Pons (tissue), 1 donor: Measurements from ENCODE around the gene FUBP1.
"Not testable (repeated sequence)": the region's sequence is repeated elsewhere in the genome, so short reads cannot be mapped to it uniquely, and the experiment has no call there.

Experiments used
- DNase-seq: peaks from one replicate; pipeline ENCODE4 v3.0.0-alpha.2; 2016; ENCODE audit warnings: low spot score

The FUBP1 gene

GRCh38 chr1:77978969-77979876 is at the start of gene FUBP1:
Gene FUBP1, minus strand, starts transcription at chr1:77979072. Its CDS starts 68 bp downstream, at chr1:77979004.
- peak; percentile 97 for DNase-seq

- DNase-seq: not testable (repeated sequence)
Observed at GRCh38 chr1:78021134-78021533, 42.3 kb upstream of the FUBP1 start.

DNA sequence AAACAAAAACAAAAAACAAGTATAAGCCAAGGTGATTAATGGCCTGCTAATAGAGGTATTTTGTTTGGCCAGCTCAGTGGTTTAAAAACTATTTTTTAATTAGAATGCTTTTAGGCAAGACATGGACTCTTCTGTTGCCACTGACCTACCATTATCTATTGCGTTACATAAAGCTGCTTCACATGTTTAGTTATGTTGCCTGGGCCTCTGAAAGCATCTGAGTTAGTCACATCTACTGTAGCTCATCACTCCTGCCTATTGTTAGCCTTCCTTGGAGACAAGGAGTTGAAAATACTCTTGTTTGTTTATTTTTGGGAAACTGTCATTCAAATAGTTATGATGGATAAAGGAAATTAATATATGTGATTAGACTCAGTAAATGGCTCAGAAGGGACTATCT is 40.2 kb upstream of the FUBP1 start:
- DNase-seq: no peak

DNA sequence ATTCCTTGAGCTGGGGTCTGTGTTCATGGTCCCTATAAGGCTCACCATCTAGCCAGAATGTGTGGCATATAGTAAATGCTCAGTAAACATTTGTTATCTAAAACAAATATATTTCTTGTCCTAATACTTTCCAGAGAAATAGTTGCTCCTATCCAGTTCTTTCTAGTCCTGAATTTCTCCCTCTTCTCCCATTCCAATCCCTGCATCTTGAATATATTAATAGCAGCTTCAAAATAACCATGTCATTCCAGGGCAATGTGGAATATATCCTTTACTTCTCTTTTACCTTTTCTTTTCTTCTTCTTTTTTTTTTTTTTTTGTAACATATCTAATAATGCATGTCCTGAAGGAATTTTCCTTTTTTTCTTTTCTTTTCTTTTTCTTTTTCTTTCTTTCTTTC is 36.3 kb upstream of the FUBP1 start:
- DNase-seq: no peak

GRCh38 chr1:78011050-78011449 is 32.2 kb upstream of the FUBP1 start:
- DNase-seq: no peak

- no peak for DNase-seq
Observed at GRCh38 chr1:78009836-78010235, 31.0 kb upstream of the FUBP1 start.

GRCh38 chr1:78009276-78009675 is 30.4 kb upstream of the FUBP1 start:
- no peak for DNase-seq

DNA sequence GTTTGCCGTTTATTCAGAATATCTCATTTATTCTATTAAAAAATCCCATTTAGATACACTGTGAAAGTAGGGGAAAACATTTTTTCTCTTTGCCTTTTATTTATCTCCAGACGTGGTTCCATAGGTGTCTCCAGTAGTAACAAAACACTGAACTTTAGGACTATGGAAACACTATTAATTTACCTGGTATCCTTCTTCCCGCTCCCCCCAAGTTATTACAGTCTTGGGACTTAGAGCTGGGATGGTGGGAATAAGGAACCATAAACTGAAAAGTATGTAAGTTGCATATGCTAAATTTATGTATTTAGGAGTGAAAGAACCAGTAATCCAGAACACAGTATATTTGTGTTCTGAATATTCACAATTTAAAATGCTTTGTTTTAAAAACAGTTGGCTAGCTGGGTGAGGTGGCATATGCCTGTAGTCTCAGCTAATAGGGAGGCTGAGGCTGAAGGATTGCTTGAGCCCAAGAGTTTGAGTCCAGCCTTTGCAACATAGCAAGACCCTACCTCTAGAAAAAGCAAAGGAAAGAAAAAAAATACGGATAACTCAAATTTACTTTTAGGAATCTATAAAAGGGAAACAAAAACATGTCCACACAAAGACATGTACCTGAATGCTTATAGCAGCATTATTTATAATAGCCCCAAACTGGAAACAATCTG is 28.9 kb upstream of the FUBP1 start:
- DNase-seq: no peak

DNA sequence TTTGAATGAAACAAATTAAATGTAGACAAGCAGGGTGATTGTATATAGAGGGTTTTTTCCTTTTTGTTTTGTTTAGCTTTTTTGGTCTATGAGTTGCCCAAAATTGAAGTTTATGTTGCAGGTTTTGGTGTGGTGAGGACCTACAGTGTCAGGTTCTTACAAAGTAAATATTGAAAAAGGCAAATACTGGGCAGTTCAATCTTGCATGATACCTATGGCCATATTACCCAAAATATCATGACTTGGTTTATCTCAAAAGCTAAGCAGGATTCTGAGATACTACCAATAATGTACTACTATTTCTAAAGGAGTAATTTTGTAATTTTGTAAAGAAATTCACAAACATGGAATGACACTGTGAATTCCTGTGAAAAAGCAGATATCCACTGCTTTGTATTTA is 27.6 kb upstream of the FUBP1 start:
- DNase-seq: peak; percentile 34

- peak; percentile 84 for DNase-seq
Observed at GRCh38 chr1:78005755-78006154, 26.9 kb upstream of the FUBP1 start.

DNA sequence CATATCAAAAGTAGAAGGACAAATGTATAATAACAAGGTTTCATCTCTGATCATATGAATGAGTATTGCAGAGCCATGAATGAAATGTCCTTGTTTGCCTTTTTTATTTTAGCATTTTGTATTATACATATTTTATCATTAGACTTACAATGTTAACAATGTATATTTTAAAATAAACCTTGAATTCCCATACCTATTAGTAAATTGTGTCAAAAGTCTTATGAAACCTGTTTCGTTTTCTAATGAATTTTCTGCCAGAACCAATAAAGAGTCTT is 26.5 kb upstream of the FUBP1 start:
- peak; percentile 71 for DNase-seq

DNA sequence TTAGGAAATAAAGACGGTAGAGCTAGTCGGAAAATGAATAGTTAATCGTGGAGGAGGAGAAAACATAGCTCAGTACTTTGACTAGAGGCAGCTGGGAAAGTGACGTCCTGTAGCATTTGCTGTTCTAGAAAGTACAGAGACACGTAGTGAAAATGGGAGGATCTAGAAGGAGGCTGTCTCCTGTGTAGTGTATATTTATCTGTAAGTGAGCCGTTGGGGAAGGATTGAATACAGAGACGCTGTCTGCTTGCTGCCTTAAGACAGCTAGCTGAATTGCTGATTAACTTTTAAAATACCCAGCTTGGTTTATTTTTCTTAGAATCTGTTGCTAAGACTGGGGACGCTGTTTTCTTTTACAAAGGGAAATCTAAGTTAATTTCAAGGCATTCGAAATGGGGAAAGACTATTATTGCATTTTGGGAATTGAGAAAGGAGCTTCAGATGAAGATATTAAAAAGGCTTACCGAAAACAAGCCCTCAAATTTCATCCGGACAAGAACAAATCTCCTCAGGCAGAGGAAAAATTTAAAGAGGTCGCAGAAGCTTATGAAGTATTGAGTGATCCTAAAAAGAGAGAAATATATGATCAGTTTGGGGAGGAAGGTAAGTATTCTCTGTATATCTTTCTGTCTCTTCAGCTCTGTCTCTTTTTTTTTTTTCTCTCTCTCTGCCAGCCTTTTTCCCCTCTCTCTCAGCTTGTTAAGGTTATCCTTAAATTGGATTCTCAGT is 26.0 kb upstream of the FUBP1 start, which contains the start of gene DNAJB4:
Gene DNAJB4 (plus strand): TSS at position 221 of the 729 bp plus-strand sequence. CDS start 172 bp downstream, at position 393.
- peak; percentile 100 for DNase-seq

- DNase-seq: no peak
Observed at GRCh38 chr1:78003882-78004718, 25.2 kb upstream of the FUBP1 start.

- DNase-seq: peak; percentile 75
Observed at GRCh38 chr1:78003070-78003746, 24.3 kb upstream of the FUBP1 start.

GRCh38 chr1:78000536-78000935 is 21.7 kb upstream of the FUBP1 start:
- not testable (repeated sequence) for DNase-seq

- DNase-seq: no peak
Observed at GRCh38 chr1:77996734-77997133, 17.9 kb upstream of the FUBP1 start.

DNA sequence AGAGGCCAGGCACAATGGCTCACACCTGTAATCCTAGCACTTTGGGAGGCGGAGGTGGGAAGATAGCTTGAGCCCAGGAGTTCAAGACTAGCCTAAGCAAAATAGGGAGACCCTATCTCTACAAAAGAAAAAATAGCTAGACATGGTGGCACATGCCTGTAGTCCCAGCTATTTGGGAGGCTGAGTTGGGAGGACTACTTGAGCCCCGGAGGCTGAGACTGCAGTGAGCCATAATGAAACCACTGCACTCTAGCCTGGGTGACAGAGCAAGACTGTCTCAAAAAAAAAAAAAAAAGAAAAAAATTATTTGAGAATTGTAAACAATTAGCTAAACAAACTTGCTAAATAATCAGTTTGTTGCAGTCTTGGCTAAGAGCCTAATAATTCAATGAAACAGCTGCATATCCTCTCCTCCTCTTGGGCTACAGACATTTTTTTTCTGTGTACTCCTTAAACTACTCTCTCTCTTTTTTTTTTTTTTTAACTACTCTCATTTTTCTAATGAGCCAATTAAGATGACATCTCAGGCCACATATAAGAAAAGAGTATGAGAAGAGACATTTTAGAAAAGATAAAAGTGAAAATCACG is 15.3 kb upstream of the FUBP1 start:
- DNase-seq: no peak

DNA sequence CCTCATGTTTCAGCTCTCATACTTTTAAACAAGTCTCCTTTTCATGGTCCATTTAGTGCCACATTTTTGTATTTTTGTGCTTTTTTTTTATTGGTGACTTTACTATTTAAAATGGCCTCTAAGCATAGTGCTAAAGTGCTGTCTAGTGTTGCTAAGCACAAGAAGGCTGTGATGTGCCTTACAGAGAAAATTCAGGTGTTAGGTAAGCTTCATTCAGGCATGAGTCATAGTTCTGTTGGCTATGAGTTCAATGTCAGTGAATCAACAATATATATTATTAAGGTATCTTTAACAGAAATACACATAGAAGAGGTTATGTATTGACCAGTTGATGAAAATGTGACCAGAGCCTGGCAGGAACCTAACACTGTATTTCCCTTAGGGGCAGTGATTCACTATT is 12.8 kb upstream of the FUBP1 start:
- DNase-seq: no peak

GRCh38 chr1:77990629-77991204 is 11.8 kb upstream of the FUBP1 start:
- no peak for DNase-seq

DNA sequence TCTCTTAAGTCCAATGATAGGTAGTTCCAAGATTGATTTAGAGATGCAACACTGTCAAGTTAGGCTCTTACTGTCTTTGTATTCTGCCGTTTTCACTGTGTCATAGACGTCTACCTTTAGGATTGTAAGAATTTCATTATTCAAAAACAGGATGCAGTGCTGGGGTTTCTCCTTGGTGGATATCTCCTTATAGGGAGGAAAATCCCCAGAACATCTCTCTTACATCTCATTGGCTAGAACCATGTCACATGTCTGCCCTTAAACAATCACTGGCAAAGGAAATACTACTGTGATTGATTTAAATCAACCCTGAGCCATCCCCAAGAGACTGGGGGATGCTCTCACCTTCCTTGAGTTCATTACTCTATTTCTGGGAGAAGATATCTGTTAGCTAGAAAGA is 10.9 kb upstream of the FUBP1 start:
- no peak for DNase-seq
